Activated B cell treated with CpG ODN at 0.5 μM for 24 hours (primary cell): ENCODE data around the gene AFF3. TPM values are rescaled to one million over a fixed set of nuclear protein-coding genes. Genes with fewer than 3 reads are reported as not detected.
A peak's percentile ranks its signal among the peaks of the same experiment; 100 is the strongest.

ENCODE experiments used
- ATAC-seq: fragments of 200-7000 bp; cut with Tn5 transposase; one replicate; pipeline ENCODE4 v1.10.0; 2021; ENCODE audit warnings: low read depth, mild to moderate bottlenecking, moderate library complexity
- CTCF ChIA-PET: fragments of 350-600 bp; sonication (Branson Sonifier 250); formaldehyde crosslinking; loops from one replicate; lab custom pipeline; 2021; ENCODE audit warnings: antibody characterized with exemption; lab: Charles Lee
- POLR2A ChIA-PET: fragments of 350-600 bp; sonication (Branson Sonifier 250); formaldehyde crosslinking; loops from one replicate; lab custom pipeline; 2021; ENCODE audit warnings: antibody characterized with exemption; lab: Charles Lee
- DNase-seq: peaks from one replicate; pipeline ENCODE4 v3.0.0; 2022
- H3K27ac Mint-ChIP-seq: one replicate; pipeline ENCODE4 v1.8.0; 2020; ENCODE audit warnings: mixed read lengths
- H3K27me3 Mint-ChIP-seq: one replicate; pipeline ENCODE4 v1.8.0; 2021; ENCODE audit warnings: mixed read lengths
- H3K36me3 Mint-ChIP-seq: one replicate; pipeline ENCODE4 v1.8.0; 2021; ENCODE audit warnings: low read depth, mixed read lengths
- H3K4me1 Mint-ChIP-seq: one replicate; pipeline ENCODE4 v1.8.0; 2021; ENCODE audit warnings: mixed read lengths
- H3K4me3 Mint-ChIP-seq: one replicate; pipeline ENCODE4 v1.8.0; 2020; ENCODE audit warnings: mild to moderate bottlenecking, mixed read lengths
- H3K9me3 Mint-ChIP-seq: one replicate; pipeline ENCODE4 v1.8.0; 2020; ENCODE audit warnings: mixed read lengths
- intact Hi-C: fragments of 100-400 bp; cut with micrococcal nuclease; formaldehyde crosslinking; loops from one replicate; pipeline ENCODE4 v1.15.1; 2024
- total RNA-seq: library from RNA; stranded (reverse); gene quantifications from 2 replicates; pipeline ENCODE4 v1.2.3, GENCODE V29; 2022
- TF ChIP-seq, protein P1 (sequence below): fragments of 200-600 bp; IDR thresholded peaks from one replicate; pipeline ENCODE4 v1.8.0; 2022; ENCODE audit warnings: antibody characterized with exemption, mild to moderate bottlenecking

AFF3 gene
- total RNA-seq, 1 donor from 2014 or later, result 271 TPM

DNA sequence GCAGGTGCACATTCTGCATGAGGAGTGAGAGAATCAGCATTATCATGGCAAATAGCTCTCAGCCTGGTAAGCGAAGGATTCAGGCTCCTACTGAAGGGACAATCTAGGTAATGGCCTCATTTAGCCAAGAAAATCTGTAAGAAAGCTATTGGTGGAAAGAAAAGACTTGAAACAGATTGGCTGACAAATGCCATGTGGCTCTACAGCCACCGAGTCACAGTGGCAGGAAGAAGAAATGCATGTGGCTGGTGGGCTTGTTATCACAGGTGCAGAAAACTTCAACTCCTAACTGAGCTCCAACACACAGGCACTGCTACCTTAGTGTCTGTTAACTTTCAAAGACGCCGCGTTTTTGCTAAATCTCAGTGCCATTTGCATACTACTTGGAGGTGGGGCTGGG lies 592.0 kb downstream of the AFF3 start:
- intact Hi-C loops, result no loop called here
- no peak for DNase-seq
- no peaks in the 10 kb centered on the region for H3K27me3 Mint-ChIP-seq
- H3K9me3 Mint-ChIP-seq, result no peaks in the 10 kb centered on the region
- ChIA-PET POLR2A (no interaction called here), CTCF (interaction anchor here (1.1 kb wide), 1 partner anchor 9 kb away, joined by 3 read pairs; no protein-coding TSS in a partner anchor)
- H3K4me3 Mint-ChIP-seq, result no peak overlapping the region
- H3K36me3 Mint-ChIP-seq, result peaks cover 88% of the 10 kb centered on the region
- H3K27ac Mint-ChIP-seq, result no peak overlapping the region
- ATAC-seq, result no peak
- H3K4me1 Mint-ChIP-seq, result no peaks in the 10 kb centered on the region
- TF ChIP-seq, protein P1, sequence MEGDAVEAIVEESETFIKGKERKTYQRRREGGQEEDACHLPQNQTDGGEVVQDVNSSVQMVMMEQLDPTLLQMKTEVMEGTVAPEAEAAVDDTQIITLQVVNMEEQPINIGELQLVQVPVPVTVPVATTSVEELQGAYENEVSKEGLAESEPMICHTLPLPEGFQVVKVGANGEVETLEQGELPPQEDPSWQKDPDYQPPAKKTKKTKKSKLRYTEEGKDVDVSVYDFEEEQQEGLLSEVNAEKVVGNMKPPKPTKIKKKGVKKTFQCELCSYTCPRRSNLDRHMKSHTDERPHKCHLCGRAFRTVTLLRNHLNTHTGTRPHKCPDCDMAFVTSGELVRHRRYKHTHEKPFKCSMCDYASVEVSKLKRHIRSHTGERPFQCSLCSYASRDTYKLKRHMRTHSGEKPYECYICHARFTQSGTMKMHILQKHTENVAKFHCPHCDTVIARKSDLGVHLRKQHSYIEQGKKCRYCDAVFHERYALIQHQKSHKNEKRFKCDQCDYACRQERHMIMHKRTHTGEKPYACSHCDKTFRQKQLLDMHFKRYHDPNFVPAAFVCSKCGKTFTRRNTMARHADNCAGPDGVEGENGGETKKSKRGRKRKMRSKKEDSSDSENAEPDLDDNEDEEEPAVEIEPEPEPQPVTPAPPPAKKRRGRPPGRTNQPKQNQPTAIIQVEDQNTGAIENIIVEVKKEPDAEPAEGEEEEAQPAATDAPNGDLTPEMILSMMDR, result no peak

DNA sequence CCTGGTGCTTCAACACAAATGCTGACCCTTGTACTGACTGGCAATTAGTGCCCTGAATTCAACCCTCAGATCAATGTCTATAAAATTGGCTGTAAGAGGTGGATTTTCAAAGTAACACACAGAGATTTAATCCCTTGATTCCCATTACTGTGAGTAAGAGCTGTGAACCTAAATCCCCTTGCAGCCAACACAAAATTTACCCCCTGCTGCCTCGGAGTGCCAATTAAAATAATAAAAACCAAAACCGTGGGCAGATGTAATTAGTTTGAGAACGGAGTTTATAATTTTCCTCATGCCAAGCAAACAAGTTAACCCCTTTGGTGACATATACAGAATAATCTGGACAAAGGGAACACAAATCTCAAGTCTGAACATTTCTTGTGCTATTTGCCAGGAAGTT lies 596.8 kb downstream of the AFF3 start:
- H3K9me3 Mint-ChIP-seq, result no peaks in the 10 kb centered on the region
- intact Hi-C loops, result no loop called here
- ATAC-seq, result no peak
- no peak overlapping the region for H3K27ac Mint-ChIP-seq
- ChIA-PET CTCF (no interaction called here), POLR2A (no interaction called here)
- no peaks in the 10 kb centered on the region for H3K27me3 Mint-ChIP-seq
- no peak overlapping the region for H3K4me3 Mint-ChIP-seq
- TF ChIP-seq, protein P1, result no peak
- no peak for DNase-seq
- H3K36me3 Mint-ChIP-seq, result peaks cover 51% of the 10 kb centered on the region
- H3K4me1 Mint-ChIP-seq, result no peaks in the 10 kb centered on the region

DNA sequence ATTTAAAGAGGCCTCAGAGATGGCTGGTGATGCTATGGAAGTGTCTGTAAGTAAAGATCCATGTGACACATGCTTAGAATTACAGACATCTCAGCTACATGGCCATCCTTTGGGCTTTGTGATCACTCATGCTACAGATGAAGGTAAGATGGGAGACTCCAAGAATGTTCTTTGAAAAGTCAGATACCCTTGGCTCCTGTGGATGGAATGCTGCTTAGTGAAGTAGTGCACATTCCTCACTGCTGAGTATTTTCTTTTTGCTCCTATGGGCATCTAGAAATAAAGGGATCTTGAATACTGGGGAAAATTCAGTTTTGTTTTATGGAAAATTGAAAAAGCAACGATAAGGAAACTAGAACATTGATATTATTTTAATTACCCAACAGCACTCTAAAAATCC lies 597.3 kb downstream of the AFF3 start:
- Mint-ChIP-seq H3K27ac (no peak overlapping the region), H3K27me3 (no peaks in the 10 kb centered on the region), H3K36me3 (peaks cover 45% of the 10 kb centered on the region), H3K4me3 (no peak overlapping the region), H3K4me1 (no peaks in the 10 kb centered on the region), H3K9me3 (no peaks in the 10 kb centered on the region)
- ChIA-PET POLR2A (interaction anchor here (0.6 kb wide), 1 partner anchor 74 kb away, joined by 3 read pairs; no protein-coding TSS in a partner anchor), CTCF (no interaction called here)
- no peak for ATAC-seq
- DNase-seq, result no peak
- TF ChIP-seq, protein P1, result no peak
- intact Hi-C loops, result no loop called here

DNA sequence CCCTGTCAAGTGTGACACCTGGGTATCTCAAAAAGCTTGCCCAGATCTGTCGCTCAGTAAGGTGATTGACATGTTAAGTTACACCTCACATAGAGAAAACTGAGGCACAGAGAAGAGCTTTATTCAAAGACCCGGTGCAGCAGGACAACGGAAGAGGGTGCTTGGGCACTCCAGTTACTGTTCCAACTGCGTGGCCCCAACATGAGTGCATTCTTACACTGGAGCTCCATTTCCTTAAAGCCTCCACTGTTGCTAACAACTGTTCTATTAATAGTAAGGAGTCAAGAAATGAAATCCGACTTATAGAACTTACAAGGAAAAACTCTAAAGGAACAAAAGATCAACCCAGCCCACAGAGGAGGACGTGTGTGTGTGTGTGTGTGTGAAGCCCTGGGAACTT lies 597.8 kb downstream of the AFF3 start:
- TF ChIP-seq, protein P1, result no peak
- Mint-ChIP-seq H3K27ac (no peak overlapping the region), H3K4me1 (no peaks in the 10 kb centered on the region), H3K4me3 (no peak overlapping the region), H3K9me3 (no peaks in the 10 kb centered on the region), H3K27me3 (no peaks in the 10 kb centered on the region), H3K36me3 (peaks cover 41% of the 10 kb centered on the region)
- POLR2A ChIA-PET, result interaction anchor here (0.6 kb wide), 1 partner anchor 73 kb away, joined by 3 read pairs; no protein-coding TSS in a partner anchor
- intact Hi-C loops, result no loop called here
- ATAC-seq (no peak), DNase-seq (no peak)
- CTCF ChIA-PET, result no interaction called here

- TF ChIP-seq, protein P1, result no peak
- Mint-ChIP-seq H3K9me3 (no peaks in the 10 kb centered on the region), H3K27ac (peak overlapping the region; percentile 68), H3K27me3 (no peaks in the 10 kb centered on the region), H3K4me1 (no peaks in the 10 kb centered on the region), H3K36me3 (peaks cover 28% of the 10 kb centered on the region), H3K4me3 (no peak overlapping the region)
- ChIA-PET CTCF (interaction anchor here (1.3 kb wide), 1 partner anchor 16 kb away, joined by 3 read pairs; no protein-coding TSS in a partner anchor), POLR2A (no interaction called here)
- intact Hi-C loops, result no loop called here
- DNase-seq (no peak), ATAC-seq (no peak)
These were observed 599.1 kb downstream of the AFF3 start for GRCh38 chr2:99543247-99543646.
